ENCODE data around the gene SLC2A9. TPM values are rescaled to one million over a fixed set of nuclear protein-coding genes. Genes with fewer than 3 reads are reported as not detected.

The SLC2A9 gene
- total RNA-seq, 1 experiment from 2014 or later: not detected

- Histone ChIP-seq H3K4me3 (no peak overlapping the region), H3K36me3 (no peaks in the 10 kb centered on the region), H3K27me3 (no peaks in the 10 kb centered on the region), H3K9me3 (no peaks in the 10 kb centered on the region)
- DNase-seq: no peak
Measured at GRCh38 chr4:9964879-9965278, 56.4 kb downstream of the SLC2A9 start.

GRCh38 chr4:9963328-9963727, 58.0 kb downstream of the SLC2A9 start:
- Histone ChIP-seq H3K36me3 (no peaks in the 10 kb centered on the region), H3K27me3 (no peaks in the 10 kb centered on the region), H3K4me3 (no peak overlapping the region), H3K9me3 (no peaks in the 10 kb centered on the region)
- DNase-seq: no peak

DNA sequence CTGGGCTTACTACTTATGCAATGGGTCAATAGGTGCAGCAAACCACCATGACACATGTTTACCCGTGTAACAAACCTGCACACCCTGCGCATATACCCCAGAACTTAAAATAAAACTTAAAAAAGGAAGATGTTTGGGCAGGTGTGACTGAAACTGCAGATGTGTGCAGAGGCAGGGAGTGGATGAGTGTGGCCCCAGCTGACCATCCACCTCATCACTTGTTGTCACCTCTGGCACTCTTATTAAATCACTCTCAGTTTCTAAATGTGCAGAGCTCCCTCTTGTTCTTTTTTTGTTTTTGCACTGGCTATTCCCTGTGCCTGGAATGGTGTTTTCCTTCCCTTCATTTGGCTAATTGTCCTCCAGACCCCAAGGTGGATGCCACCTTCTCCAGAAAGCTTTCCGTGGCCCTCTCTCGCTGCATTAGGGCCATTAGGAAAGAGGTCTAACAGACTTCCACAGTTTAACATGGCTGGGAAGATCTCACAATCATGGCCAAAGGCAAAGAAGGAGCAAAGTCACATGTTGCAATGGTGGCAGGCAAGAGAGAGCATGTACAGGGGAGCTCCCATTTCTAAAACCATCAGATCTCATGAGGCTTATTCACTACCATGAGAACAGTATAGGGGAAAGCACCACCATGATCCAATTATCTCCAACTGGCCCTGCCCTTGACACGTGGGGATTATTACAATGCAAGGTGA, 58.5 kb downstream of the SLC2A9 start:
- Histone ChIP-seq H3K4me3 (no peak overlapping the region), H3K36me3 (no peaks in the 10 kb centered on the region), H3K27me3 (no peaks in the 10 kb centered on the region), H3K9me3 (no peaks in the 10 kb centered on the region)
- no peak for DNase-seq

GRCh38 chr4:9954468-9954867, 66.8 kb downstream of the SLC2A9 start:
- Histone ChIP-seq H3K9me3 (no peaks in the 10 kb centered on the region), H3K27me3 (no peaks in the 10 kb centered on the region), H3K36me3 (no peaks in the 10 kb centered on the region), H3K4me3 (no peak overlapping the region)
- no peak for DNase-seq

DNA sequence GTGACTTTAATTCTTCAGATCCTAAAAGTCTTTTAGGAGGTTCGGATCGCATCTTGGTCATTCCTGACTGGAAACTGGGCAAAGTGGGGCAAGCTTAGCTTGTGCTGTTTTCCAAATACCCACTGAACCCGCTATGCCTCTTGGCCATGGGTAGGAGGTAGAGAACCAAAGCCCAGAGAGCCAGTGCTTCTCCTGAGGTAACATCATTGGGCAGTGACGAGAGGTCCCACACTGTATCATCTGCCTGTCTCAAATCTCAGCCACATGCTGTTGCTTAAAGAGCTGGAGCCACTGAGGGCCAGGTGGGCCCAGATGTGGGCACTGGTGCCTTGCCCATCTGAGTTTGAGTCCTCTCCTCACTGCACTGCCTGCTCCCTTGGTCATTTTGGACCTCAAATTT, 68.2 kb downstream of the SLC2A9 start:
- Histone ChIP-seq H3K36me3 (no peaks in the 10 kb centered on the region), H3K4me3 (no peak overlapping the region)

DNA sequence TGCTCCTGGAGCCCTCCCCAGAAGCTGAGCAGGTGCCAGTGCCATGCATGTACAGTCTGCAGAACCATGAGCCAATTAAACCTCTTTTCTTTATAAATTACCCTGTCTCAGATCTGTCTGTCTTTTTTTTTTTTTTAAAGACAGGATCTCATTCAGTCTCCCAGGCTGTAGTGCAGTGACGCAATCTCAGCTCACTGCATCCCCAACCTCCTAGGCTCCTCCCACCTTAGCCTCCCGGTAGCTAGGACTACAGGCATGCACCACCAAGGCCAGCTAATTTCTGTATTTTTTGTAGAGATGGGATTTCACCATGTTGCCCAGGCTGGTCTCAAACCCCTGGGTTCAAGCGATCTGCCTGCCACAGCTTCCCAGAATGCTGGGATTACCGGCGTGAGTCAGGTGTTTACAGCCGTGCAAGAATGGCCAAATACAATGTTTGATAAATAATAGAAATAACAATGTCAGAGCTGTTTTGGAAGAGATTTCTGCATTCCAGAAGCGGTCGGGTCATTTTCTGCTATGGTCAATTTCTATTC, 68.8 kb downstream of the SLC2A9 start:
- H3K4me3 ChIP-seq: no peak overlapping the region
- H3K27me3 ChIP-seq: no peaks in the 10 kb centered on the region
- no peaks in the 10 kb centered on the region for H3K9me3 ChIP-seq
- no peaks in the 10 kb centered on the region for H3K36me3 ChIP-seq
- DNase-seq: no peak

More for the DNA sequence above, 68.2 kb downstream of the SLC2A9 start:
- Histone ChIP-seq H3K27me3 (no peaks in the 10 kb centered on the region), H3K9me3 (no peaks in the 10 kb centered on the region)
- DNase-seq: no peak

DNA sequence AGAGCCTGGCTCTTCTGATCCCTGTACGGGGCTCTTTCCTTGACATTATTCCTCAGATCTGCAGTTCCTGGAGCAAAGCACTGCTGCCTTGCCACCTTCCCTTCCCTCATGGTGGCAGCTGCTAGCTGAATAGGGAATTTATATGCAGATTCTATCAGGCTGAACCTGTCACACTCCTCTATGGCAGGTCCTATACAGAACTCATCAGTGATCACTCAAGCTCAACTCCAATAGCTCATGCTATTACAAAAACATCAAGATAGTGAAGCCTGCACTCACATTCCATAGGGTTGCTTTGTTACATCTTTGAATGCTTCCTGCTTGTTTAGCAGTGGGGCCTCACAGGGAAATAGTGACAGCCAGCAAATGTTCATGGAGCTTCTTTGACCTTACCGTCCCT, 71.7 kb downstream of the SLC2A9 start:
- no peaks in the 10 kb centered on the region for H3K27me3 ChIP-seq
- H3K9me3 ChIP-seq: no peaks in the 10 kb centered on the region
- H3K36me3 ChIP-seq: no peaks in the 10 kb centered on the region
- no peak overlapping the region for H3K4me3 ChIP-seq
- DNase-seq: no peak

GRCh38 chr4:9947168-9948062, 73.9 kb downstream of the SLC2A9 start:
- H3K36me3 ChIP-seq: no peaks in the 10 kb centered on the region
- no peaks in the 10 kb centered on the region for H3K27me3 ChIP-seq
- no peak for DNase-seq
- no peak overlapping the region for H3K4me3 ChIP-seq
- H3K9me3 ChIP-seq: no peaks in the 10 kb centered on the region

DNA sequence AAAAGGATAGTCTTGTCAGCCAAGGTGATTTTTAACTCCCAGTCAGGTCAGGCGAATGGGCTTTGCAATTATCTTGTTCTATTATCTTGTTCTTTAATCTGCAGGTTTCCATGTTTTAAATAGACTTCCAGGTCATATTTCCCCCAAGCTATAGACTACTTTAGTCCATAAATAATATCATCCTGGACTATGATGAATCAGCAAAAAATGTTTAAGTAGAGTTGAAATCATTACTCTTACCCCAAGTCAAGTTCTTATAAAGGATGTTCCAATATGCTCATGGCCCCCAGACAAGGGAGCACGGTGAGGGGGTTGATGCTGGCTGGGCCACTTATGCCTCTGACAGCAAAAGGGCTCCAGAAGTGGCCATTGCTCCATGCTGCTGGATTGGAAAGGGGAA, 75.1 kb downstream of the SLC2A9 start:
- Histone ChIP-seq H3K27me3 (no peaks in the 10 kb centered on the region), H3K4me3 (no peak overlapping the region), H3K9me3 (no peaks in the 10 kb centered on the region), H3K36me3 (no peaks in the 10 kb centered on the region)
- no peak for DNase-seq

DNA sequence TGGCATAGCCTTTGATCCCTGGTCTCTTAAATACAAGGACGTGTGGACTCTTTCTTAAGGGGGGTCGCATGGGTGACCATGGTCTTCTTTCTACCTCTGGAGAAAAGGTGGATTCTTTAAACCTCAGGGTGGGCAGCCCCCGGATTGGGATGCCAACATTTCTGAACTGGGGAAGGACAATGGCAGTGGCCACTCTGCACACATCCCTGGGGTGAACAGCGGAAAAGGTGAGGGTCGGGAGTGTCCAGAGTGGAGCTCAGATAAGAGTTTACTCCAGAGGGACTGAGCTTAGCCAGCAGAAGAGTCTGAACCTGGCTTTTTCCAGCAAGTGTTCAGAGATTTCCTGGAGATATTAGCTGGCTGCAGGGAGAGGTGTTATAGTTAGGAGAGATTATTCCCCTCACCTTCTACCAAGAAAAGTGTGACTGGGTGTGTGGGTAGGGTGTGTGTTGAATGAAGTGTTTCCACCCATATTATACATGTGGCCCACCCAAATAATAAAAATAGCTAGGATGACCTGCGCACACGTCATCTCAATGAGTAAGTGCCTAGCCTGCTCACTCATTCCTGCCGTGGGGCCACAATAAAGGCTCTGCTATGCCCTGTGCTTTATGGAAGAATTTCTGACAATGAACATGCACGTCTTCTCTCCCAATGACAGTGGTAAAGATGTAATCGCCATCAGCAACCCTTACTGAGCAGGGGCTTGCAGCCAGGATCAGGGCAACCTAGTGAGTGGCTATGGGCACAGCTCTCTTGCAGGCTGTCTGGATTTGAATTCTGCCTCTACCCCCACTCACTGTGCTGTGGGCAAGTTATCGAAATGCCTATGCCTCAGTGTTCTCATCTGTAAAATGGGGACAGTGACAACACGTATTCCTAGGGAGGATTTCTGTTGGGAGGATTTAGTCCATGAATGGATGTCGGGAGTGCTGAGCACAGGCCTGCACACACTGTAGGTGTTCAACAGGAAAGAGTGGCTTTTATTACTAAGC, 76.6 kb downstream of the SLC2A9 start:
- Histone ChIP-seq H3K27me3 (no peaks in the 10 kb centered on the region), H3K36me3 (no peaks in the 10 kb centered on the region), H3K4me3 (no peak overlapping the region), H3K9me3 (no peaks in the 10 kb centered on the region)
- DNase-seq: no peak

DNA sequence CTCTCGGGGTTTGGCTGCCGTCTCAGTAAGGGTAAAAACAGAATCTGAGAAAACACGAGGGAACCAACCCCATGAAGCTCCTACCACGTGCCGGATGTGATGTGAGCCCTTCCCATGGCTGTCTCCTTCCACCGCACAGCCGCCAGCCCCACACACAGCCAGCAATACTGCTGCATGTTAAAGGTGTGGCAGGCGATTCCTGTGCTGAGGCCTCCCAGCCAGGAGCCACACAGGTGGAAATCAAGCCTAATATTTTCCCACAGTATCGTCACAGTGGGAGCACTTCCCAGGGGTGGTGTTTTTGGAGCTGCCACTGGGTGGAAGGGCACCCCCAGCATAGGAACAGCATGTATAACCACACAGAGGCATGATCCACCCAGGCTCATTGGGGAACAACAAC, 77.5 kb downstream of the SLC2A9 start:
- DNase-seq: no peak
- no peaks in the 10 kb centered on the region for H3K27me3 ChIP-seq
- no peak overlapping the region for H3K4me3 ChIP-seq
- H3K9me3 ChIP-seq: no peaks in the 10 kb centered on the region
- no peaks in the 10 kb centered on the region for H3K36me3 ChIP-seq

DNA sequence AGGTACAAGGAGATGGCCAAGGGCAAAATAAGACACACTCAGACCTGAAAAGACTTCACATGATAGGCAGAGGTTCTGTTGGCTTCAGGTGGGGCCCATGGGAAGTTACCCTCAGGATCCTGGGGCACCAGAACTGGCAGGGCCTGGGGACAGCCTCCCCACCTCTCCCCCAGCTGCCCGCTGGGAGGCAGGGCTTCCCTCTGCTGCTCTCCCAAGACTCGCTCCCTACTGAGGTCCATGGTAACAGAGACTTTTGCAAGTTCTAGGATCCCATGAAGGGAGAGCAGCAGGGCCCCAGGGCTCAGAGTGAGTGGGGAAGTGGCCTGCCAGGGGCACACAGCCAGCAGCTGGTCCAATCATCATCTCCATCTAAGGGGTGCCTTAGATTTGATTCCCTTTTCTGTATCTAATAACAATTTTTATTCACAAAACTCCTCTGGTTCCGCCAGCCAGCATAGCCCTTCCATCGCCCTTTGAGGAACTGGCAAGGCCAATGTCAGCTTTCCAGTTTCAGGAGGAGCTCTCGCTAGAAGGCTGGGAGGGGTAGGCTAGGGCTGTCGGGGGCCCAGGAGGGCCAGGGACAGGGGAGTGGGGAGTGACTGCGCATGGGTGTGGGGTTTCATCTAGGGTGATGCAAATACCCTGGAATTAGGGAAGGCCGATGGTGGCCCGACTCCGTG, 78.2 kb downstream of the SLC2A9 start:
- Histone ChIP-seq H3K27me3 (no peaks in the 10 kb centered on the region), H3K4me3 (no peak overlapping the region), H3K36me3 (no peaks in the 10 kb centered on the region), H3K9me3 (no peaks in the 10 kb centered on the region)
- DNase-seq: no peak

DNA sequence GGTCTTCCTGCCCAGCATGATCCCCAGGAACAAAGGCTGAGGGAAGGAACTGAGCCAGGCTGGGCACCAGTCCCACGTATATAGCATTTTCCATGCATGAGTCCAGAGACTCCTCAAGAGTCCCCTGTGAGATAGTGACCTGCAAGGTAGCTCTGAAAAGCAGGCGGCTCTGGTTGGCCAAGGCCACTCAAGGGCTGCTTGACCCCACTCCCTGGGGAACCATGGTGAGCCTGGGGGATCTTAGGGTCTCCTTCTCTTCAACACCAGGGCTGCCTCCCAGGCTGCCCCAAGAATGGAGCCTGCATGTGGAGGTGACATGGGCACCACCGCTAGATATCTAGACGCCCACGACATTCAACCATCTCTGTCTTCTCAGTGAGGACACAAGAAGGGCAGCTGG, 79.2 kb downstream of the SLC2A9 start:
- no peaks in the 10 kb centered on the region for H3K36me3 ChIP-seq
- no peaks in the 10 kb centered on the region for H3K27me3 ChIP-seq
- H3K4me3 ChIP-seq: no peak overlapping the region
- DNase-seq: no peak
- H3K9me3 ChIP-seq: no peaks in the 10 kb centered on the region

DNA sequence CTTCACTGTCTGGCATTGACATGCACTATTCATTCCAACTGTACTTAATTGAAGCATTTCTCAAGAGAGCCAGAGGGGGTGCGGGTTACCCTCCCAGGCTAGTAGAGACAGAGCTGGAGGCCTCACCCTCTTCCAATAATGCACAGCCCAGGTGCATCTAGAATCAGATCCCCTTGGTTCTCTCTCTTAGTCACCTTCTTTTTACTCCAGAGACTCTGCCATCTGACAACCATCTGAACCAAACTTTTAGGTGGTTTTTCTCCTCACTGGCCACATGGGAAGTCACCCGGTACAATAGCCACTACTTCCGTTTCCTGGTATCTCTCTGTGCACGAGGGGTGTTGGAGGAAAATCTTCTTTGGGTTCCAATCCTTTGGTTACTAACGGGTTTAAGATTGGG, 81.3 kb downstream of the SLC2A9 start:
- H3K9me3 ChIP-seq: no peaks in the 10 kb centered on the region
- DNase-seq: no peak
- no peaks in the 10 kb centered on the region for H3K36me3 ChIP-seq
- H3K27me3 ChIP-seq: no peaks in the 10 kb centered on the region
- H3K4me3 ChIP-seq: no peak overlapping the region

DNA sequence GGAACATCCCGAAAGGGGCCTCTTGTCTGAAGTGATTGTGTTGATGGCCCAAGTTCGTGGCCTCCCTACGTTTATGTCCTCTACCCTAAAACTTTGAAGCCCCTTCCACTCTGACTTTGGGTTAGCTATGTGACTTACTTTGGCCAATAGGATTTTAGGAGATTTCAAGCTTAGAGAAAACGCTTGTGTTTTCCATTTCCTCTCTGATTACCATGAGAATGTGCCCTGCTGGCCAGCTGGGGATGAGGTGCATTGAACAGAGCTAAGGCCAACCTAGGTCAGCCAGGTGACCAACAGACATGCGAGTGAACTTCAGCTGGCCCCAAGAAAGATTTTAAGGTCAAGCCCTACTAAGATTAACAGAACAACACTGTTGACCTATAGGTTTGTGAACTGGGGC, 82.4 kb downstream of the SLC2A9 start:
- Histone ChIP-seq H3K4me3 (no peak overlapping the region), H3K36me3 (no peaks in the 10 kb centered on the region), H3K27me3 (no peaks in the 10 kb centered on the region), H3K9me3 (no peaks in the 10 kb centered on the region)
- DNase-seq: no peak

- Histone ChIP-seq H3K9me3 (no peaks in the 10 kb centered on the region), H3K4me3 (no peak overlapping the region), H3K27me3 (no peaks in the 10 kb centered on the region), H3K36me3 (no peaks in the 10 kb centered on the region)
- no peak for DNase-seq
Measured at GRCh38 chr4:9937078-9937477, 84.2 kb downstream of the SLC2A9 start.

Measured in MG63 (cell line).